ENCODE measurements around the gene CNTNAP2.

GRCh38 chr7:146138926-146139325 lies 22.3 kb downstream of the CNTNAP2 start:
- TF ChIP-seq, protein P1, sequence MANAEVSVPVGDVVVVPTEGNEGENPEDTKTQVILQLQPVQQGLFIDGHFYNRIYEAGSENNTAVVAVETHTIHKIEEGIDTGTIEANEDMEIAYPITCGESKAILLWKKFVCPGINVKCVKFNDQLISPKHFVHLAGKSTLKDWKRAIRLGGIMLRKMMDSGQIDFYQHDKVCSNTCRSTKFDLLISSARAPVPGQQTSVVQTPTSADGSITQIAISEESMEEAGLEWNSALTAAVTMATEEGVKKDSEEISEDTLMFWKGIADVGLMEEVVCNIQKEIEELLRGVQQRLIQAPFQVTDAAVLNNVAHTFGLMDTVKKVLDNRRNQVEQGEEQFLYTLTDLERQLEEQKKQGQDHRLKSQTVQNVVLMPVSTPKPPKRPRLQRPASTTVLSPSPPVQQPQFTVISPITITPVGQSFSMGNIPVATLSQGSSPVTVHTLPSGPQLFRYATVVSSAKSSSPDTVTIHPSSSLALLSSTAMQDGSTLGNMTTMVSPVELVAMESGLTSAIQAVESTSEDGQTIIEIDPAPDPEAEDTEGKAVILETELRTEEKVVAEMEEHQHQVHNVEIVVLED (CRISPR knock-in tag; IDR thresholded peaks at IDR 0.05), result no peak
- TF ChIP-seq THAP7 (CRISPR knock-in tag; IDR thresholded peaks at IDR 0.05) (no peak), AFF4 (CRISPR knock-in tag; IDR thresholded peaks at IDR 0.05) (no peak), CTCF (IDR thresholded peaks at IDR 0.05 in 2 of 3, conservative IDR thresholded peaks at IDR 0.05 in 1 of 3; ENCODE audit: insufficient read depth in 2 of 3, low read depth in 1 of 3, low read length in 3 of 3) (no peak), ATF1 (CRISPR knock-in tag; IDR thresholded peaks at IDR 0.05) (no peak), ATF1 (tag; IDR thresholded peaks at IDR 0.05) (no peak), GATAD2A (IDR thresholded peaks at IDR 0.05) (no peak), BRF2 (IDR thresholded peaks at IDR 0.05; ENCODE audit: borderline replicate concordance, insufficient read depth, insufficient read length) (no peak), EZH2 (IDR thresholded peaks at IDR 0.05; ENCODE audit: borderline replicate concordance, low read depth, low read length) (no peak), POLR2AphosphoS5 (IDR thresholded peaks at IDR 0.05; ENCODE audit: control insufficient read depth, insufficient read depth, low read depth, low read length) (no peak), ZNF146 (CRISPR knock-in tag; IDR thresholded peaks at IDR 0.05; ENCODE audit: unreplicated experiment) (no peak), TAF7 (tag; IDR thresholded peaks at IDR 0.05) (no peak)
- TF ChIP-seq, protein P2, sequence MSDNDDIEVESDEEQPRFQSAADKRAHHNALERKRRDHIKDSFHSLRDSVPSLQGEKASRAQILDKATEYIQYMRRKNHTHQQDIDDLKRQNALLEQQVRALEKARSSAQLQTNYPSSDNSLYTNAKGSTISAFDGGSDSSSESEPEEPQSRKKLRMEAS (CRISPR knock-in tag; IDR thresholded peaks at IDR 0.05), result no peak
- TF ChIP-seq, protein P3, sequence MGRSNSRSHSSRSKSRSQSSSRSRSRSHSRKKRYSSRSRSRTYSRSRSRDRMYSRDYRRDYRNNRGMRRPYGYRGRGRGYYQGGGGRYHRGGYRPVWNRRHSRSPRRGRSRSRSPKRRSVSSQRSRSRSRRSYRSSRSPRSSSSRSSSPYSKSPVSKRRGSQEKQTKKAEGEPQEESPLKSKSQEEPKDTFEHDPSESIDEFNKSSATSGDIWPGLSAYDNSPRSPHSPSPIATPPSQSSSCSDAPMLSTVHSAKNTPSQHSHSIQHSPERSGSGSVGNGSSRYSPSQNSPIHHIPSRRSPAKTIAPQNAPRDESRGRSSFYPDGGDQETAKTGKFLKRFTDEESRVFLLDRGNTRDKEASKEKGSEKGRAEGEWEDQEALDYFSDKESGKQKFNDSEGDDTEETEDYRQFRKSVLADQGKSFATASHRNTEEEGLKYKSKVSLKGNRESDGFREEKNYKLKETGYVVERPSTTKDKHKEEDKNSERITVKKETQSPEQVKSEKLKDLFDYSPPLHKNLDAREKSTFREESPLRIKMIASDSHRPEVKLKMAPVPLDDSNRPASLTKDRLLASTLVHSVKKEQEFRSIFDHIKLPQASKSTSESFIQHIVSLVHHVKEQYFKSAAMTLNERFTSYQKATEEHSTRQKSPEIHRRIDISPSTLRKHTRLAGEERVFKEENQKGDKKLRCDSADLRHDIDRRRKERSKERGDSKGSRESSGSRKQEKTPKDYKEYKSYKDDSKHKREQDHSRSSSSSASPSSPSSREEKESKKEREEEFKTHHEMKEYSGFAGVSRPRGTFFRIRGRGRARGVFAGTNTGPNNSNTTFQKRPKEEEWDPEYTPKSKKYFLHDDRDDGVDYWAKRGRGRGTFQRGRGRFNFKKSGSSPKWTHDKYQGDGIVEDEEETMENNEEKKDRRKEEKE (IDR thresholded peaks at IDR 0.05; ENCODE audit: borderline replicate concordance in 1 of 2, control insufficient read depth in 1 of 2, low read depth in 2 of 2, low read length in 1 of 2), result no peak
